Upper lobe of left lung (tissue), 4 donors: ENCODE measurements around the gene OR51F2.

Experiments
- CTCF ChIP-seq, 6 experiments: fragments of 450-650 bp in 4 of 6; fragments of 200-600 bp in 2 of 6; sonication (generic) in 2 of 6; IDR thresholded peaks; one replicate each; pipeline ENCODE4 v1.5.1; 2016 to 2019; ENCODE audit warnings: antibody characterized with exemption in 6 of 6
- EP300 ChIP-seq, 4 donors: sonication (generic); formaldehyde crosslinking; IDR thresholded peaks; one replicate each; pipeline ENCODE4 v1.5.1; 2017; ENCODE audit warnings: antibody characterized with exemption in 4 of 4, control low read depth in 2 of 4
- POLR2A ChIP-seq, 4 donors: fragments of 450-650 bp; IDR thresholded peaks; one replicate each; pipeline ENCODE4 v1.5.1; 2016 to 2017; ENCODE audit warnings: antibody characterized with exemption in 4 of 4, mild to moderate bottlenecking in 2 of 4

DNA sequence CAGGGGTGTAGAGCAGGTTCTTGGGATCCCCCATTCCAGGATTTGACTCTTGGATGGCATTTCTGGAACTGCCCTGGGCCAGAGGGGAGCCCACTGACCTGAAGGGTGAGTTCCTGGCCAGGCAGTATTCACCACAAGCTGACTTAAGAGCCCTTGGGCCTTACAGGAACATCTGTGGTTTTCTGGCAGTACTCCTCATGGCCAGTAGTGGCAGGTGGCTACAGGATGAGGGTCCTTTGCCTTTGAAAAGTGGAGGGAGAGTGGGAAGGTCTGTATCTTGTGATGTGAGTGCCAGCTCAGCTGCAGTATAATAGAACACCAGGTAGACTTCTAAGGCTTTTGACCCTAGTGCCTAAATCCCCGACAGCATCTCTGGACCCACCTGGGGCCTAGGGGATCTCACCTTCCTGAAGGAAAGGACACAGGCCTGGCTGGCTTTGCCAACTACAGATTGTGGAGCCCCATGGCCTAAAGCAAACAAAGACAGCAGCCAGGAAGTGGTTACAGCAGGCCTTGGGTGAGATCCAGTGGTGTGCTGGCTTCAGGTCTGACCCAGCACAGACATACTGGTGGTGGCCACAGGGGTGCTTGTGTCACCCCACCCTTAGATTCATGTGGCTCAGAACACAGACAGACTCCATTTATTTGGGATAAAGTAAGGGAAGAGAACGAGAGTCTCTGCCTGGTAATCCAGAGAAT lies 18.9 kb downstream of the OR51F2 start:
- no peak for TF ChIP-seq CTCF (IDR thresholded peaks at IDR 0.05)
- no peak for TF ChIP-seq POLR2A (IDR thresholded peaks at IDR 0.05)
- no peak for TF ChIP-seq EP300 (IDR thresholded peaks at IDR 0.05)
